Neuronal stem cell (in vitro differentiated cells): ENCODE data around the gene DUS2.

Experiments
- DNase-seq: peaks from one replicate; pipeline ENCODE4 v3.0.0-alpha.2; 2013; ENCODE audit warnings: low spot score
- H2AFZ ChIP-seq: one replicate; pipeline ENCODE4 v1.6.1; 2013; ENCODE audit warnings: mild to moderate bottlenecking, low read length, inconsistent platforms
- H2AK5ac ChIP-seq: 2 replicates; pipeline ENCODE4 v1.6.1; 2013; ENCODE audit warnings: low read depth, mild to moderate bottlenecking, inconsistent platforms, low read length, moderate library complexity, mixed read lengths
- H2BK120ac ChIP-seq: 2 replicates; pipeline ENCODE4 v1.6.1; 2013; ENCODE audit warnings: low read depth, mild to moderate bottlenecking, inconsistent platforms, low read length, moderate library complexity, mixed read lengths
- H2BK12ac ChIP-seq: one replicate; pipeline ENCODE4 v1.6.1; 2013; ENCODE audit warnings: low read length, inconsistent platforms
- H2BK15ac ChIP-seq: 2 replicates; pipeline ENCODE4 v1.6.1; 2013; ENCODE audit warnings: mild to moderate bottlenecking, low read length, inconsistent platforms, mixed read lengths
- H2BK5ac ChIP-seq: one replicate; pipeline ENCODE4 v1.6.1; 2013; ENCODE audit warnings: inconsistent platforms, mild to moderate bottlenecking, low read length, moderate library complexity
- H3K14ac ChIP-seq: one replicate; pipeline ENCODE4 v1.6.1; 2013; ENCODE audit warnings: low read length, inconsistent platforms
- H3K18ac ChIP-seq: 2 replicates; pipeline ENCODE4 v1.6.1; 2013; ENCODE audit warnings: low read length, inconsistent platforms
- H3K23ac ChIP-seq: 2 replicates; pipeline ENCODE4 v1.6.1; 2013; ENCODE audit warnings: low read depth, mild to moderate bottlenecking, mixed read lengths, low read length, inconsistent platforms; ENCODE audit not compliant: poor library complexity
- H3K27ac ChIP-seq: replicated peaks from 3 replicates; pipeline ENCODE4 v1.5.1; 2013; ENCODE audit warnings: low read length, inconsistent platforms
- H3K27me3 ChIP-seq, 3 experiments: 2 replicates each; pipeline ENCODE4 v1.6.1; 2013; ENCODE audit warnings: low read length in 3 of 3, mild to moderate bottlenecking in 2 of 3, inconsistent platforms in 1 of 3, low read depth in 1 of 3, mixed read lengths in 1 of 3, moderate library complexity in 1 of 3; ENCODE audit not compliant: control insufficient read depth in 3 of 3, insufficient read depth in 3 of 3
- H3K36me3 ChIP-seq, 2 donors: replicated peaks in 1 of 2; 2 replicates each; pipeline ENCODE4 v1.6.1; 2013; ENCODE audit warnings: low read length in 2 of 2; ENCODE audit not compliant: control insufficient read depth in 2 of 2, insufficient read depth in 2 of 2
- H3K4ac ChIP-seq: 2 replicates; pipeline ENCODE4 v1.6.1; 2013; ENCODE audit warnings: inconsistent platforms, mild to moderate bottlenecking, low read length, moderate library complexity
- H3K4me1 ChIP-seq, 2 donors: 1 replicate in 1 of 2; 2 replicates in 1 of 2; pipeline ENCODE4 v1.6.1; 2013; ENCODE audit warnings: low read length in 2 of 2, low read depth in 1 of 2; ENCODE audit not compliant: control insufficient read depth in 2 of 2, insufficient read depth in 1 of 2
- H3K4me2 ChIP-seq: one replicate; pipeline ENCODE4 v1.6.1; 2013; ENCODE audit warnings: mild to moderate bottlenecking, low read length, inconsistent platforms; ENCODE audit not compliant: insufficient read depth, poor library complexity, severe bottlenecking
- H3K4me3 ChIP-seq, 2 donors: 2 replicates each; pipeline ENCODE4 v1.5.1; 2013; ENCODE audit warnings: low read length in 2 of 2, mild to moderate bottlenecking in 2 of 2, inconsistent platforms in 1 of 2, moderate library complexity in 1 of 2
- H3K79me1 ChIP-seq: one replicate; pipeline ENCODE4 v1.6.1; 2013; ENCODE audit warnings: low read depth, mild to moderate bottlenecking, inconsistent platforms, low read length, moderate library complexity
- H3K9ac ChIP-seq: one replicate; pipeline ENCODE4 v1.6.1; 2013; ENCODE audit warnings: mild to moderate bottlenecking, low read depth, low read length, inconsistent platforms; ENCODE audit not compliant: poor library complexity
- H3K9me3 ChIP-seq, 2 donors: replicated peaks in 1 of 2; 2 replicates each; pipeline versions ENCODE3 to v1.6.1; 2013; ENCODE audit warnings: low read length in 2 of 2, mild to moderate bottlenecking in 2 of 2, inconsistent platforms in 1 of 2, low read depth in 1 of 2, mixed read lengths in 1 of 2, moderate library complexity in 1 of 2; ENCODE audit not compliant: control insufficient read depth in 2 of 2, insufficient read depth in 1 of 2
- H4K8ac ChIP-seq: one replicate; pipeline ENCODE4 v1.6.1; 2013; ENCODE audit warnings: low read depth, mild to moderate bottlenecking, inconsistent platforms, low read length, moderate library complexity
- H4K91ac ChIP-seq: one replicate; pipeline ENCODE4 v1.6.1; 2013; ENCODE audit warnings: low read length, low read depth, mild to moderate bottlenecking, inconsistent platforms; ENCODE audit not compliant: poor library complexity
- WGBS, 2 donors: extraction: QIAGEN DNeasy Blood & Tissue Kit; methylation state at CpG; one replicate each; pipeline ENCODE4 v1.1.7; 2013; ENCODE audit warnings: missing lambda C conversion rate in 2 of 2, mixed read lengths in 1 of 2; ENCODE audit not compliant: insufficient read length in 2 of 2, insufficient replicate concordance in 1 of 2; ENCODE audit errors: extremely low coverage in 2 of 2; 5-methylcytosine and 5-hydroxymethylcytosine counted together

DUS2 gene

DNA sequence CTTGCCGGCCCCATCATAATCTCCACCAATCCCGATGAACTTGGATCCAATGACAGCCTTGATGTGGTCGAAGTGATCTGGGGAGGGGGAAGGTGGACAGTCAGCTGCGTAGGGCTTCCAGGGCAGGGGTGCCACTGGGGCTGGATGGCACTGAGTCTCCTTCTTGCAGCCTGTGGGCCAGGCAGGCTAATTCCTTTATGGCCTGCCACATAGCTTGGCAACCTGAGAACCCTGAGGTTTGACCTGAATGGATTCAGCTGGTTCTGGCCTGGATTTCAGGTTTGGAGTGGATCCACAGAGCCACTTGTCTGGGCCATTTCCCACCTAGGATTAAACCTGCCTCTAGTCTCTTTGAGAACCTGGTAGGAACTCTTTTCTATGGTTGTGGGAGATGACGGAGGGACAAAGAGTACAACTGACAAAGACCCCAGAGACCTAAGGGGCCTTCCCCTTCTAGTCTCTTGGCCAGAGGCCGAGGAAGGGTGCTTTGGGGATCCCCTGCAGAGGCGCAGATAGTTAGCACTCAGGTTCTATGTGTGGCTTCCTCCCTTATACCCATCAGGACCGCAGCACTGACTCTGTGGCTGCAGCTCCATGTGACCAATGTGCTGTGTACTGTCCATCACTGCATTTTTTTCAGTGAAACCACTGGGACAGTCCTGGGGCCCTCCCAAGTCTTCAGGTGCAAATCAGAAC lies 33.6 kb upstream of the DUS2 start:
- peaks cover 3 to 4% of the 10 kb centered on the region in 2 donors for H3K4me1 ChIP-seq
- no peak overlapping the region for H2BK5ac ChIP-seq
- H3K27ac ChIP-seq, result no peak overlapping the region
- no peak overlapping the region for H2BK12ac ChIP-seq
- H3K79me1 ChIP-seq, result peaks cover 2% of the 10 kb centered on the region
- H2AK5ac ChIP-seq, result no peak overlapping the region
- no peak overlapping the region for H2AFZ ChIP-seq
- no peak overlapping the region for H3K4ac ChIP-seq
- H3K18ac ChIP-seq, result no peak overlapping the region
- peak overlapping the region; percentile 78 for H3K14ac ChIP-seq
- no peak overlapping the region for H3K4me2 ChIP-seq
- peaks cover 0 to 36% (median 7%) of the 10 kb centered on the region in 3 experiments for H3K27me3 ChIP-seq
- peaks cover 0 to 5% of the 10 kb centered on the region in 2 donors for H3K9me3 ChIP-seq
- no peaks in the 10 kb centered on the region for H3K36me3 ChIP-seq
- WGBS, 2 donors, result no CpG with 5 or more reads among the region's 8 CpGs
- no peak overlapping the region for H4K8ac ChIP-seq
- H3K9ac ChIP-seq, result peak overlapping the region; percentile 47
- no peak overlapping the region for H3K23ac ChIP-seq
- no peak overlapping the region for H2BK120ac ChIP-seq
- peak overlapping the region in 1 of 2 donors; percentile 39 for H3K4me3 ChIP-seq
- DNase-seq, result no peak
- H4K91ac ChIP-seq, result no peak overlapping the region
- H2BK15ac ChIP-seq, result no peak overlapping the region

DNA sequence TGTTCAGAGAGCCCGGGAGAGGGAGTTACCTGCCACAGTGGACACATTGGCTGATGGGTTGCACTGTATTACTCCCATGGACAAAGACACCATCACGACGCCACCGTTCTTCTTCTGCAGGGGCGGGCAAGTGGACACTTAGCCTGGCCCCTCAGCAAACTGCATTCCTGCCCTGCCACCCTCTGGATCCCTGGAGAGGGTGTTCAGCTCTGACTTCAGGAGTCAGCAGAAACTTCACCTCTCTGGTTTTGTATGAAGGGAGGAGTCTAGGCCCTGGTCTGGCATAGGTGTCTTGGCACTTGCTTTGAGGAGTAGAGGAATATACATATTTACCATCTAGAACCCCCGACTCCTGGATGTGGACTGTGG lies 33.1 kb upstream of the DUS2 start:
- DNase-seq, result no peak
- peaks cover 0 to 36% (median 7%) of the 10 kb centered on the region in 3 experiments for H3K27me3 ChIP-seq
- H3K14ac ChIP-seq, result no peak overlapping the region
- no peak overlapping the region for H3K18ac ChIP-seq
- H3K4me3 ChIP-seq, result no peak overlapping the region
- no peak overlapping the region for H2BK15ac ChIP-seq
- no peak overlapping the region for H2BK120ac ChIP-seq
- peaks cover 0 to 5% of the 10 kb centered on the region in 2 donors for H3K9me3 ChIP-seq
- no peak overlapping the region for H2AFZ ChIP-seq
- H3K79me1 ChIP-seq, result peaks cover 2% of the 10 kb centered on the region
- H3K36me3 ChIP-seq, result no peaks in the 10 kb centered on the region
- H2BK12ac ChIP-seq, result no peak overlapping the region
- no peak overlapping the region for H3K4me2 ChIP-seq
- H3K4ac ChIP-seq, result no peak overlapping the region
- H3K4me1 ChIP-seq, result peaks cover 1 to 3% of the 10 kb centered on the region in 2 donors
- H3K27ac ChIP-seq, result no peak overlapping the region
- H4K91ac ChIP-seq, result no peak overlapping the region
- peak overlapping the region; percentile 63 for H2AK5ac ChIP-seq
- no peak overlapping the region for H3K9ac ChIP-seq
- no peak overlapping the region for H2BK5ac ChIP-seq
- H4K8ac ChIP-seq, result no peak overlapping the region
- no peak overlapping the region for H3K23ac ChIP-seq
- WGBS, 2 donors, result no CpG with 5 or more reads among the region's 6 CpGs

DNA sequence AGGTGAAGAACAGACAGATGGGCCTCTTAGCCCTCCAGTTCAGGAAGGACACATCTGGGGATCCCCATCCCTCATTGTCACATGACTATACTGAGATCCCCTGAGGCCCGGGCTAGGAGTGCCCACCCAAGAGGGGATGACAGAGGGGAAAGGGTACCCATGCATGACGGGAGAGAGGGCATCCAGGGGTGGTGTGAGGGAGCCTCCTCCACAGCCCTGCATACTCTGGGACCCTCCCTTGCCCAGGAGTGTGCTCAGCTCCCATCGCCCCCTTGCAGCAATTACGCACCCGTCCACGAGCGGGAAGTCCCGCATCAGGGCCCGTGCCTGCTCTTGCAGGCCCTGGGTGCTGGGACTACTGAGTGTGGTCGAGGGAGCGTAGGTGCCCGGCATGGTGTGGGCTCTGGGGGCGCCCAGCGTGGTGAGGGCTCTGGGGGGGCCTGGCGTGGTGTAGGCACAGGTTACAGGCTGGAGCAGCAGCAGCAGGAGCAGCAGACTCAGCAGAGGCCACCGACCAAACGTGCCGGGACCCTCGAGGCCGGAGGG lies 30.4 kb upstream of the DUS2 start:
- no peak overlapping the region for H3K4me3 ChIP-seq
- peak overlapping the region; percentile 97 for H2BK15ac ChIP-seq
- H2AFZ ChIP-seq, result peak overlapping the region; percentile 98
- H3K4me1 ChIP-seq, result peaks cover 0 to 3% of the 10 kb centered on the region in 2 donors
- no peaks in the 10 kb centered on the region for H3K36me3 ChIP-seq
- peak overlapping the region; percentile 92 for H3K18ac ChIP-seq
- peak overlapping the region; percentile 76 for H3K4ac ChIP-seq
- H2BK12ac ChIP-seq, result peak overlapping the region; percentile 84
- peaks cover 0 to 36% (median 7%) of the 10 kb centered on the region in 3 experiments for H3K27me3 ChIP-seq
- H3K27ac ChIP-seq, result no peak overlapping the region
- peak overlapping the region; percentile 82 for H3K14ac ChIP-seq
- peaks cover 2% of the 10 kb centered on the region for H3K79me1 ChIP-seq
- peak overlapping the region; percentile 77 for H3K9ac ChIP-seq
- peaks cover 0 to 5% of the 10 kb centered on the region in 2 donors for H3K9me3 ChIP-seq
- DNase-seq, result no peak
- H3K4me2 ChIP-seq, result peak overlapping the region; percentile 40
- peak overlapping the region; percentile 91 for H3K23ac ChIP-seq
- H2AK5ac ChIP-seq, result peak overlapping the region; percentile 95
- peak overlapping the region; percentile 97 for H2BK120ac ChIP-seq
- peak overlapping the region; percentile 100 for H4K8ac ChIP-seq
- H4K91ac ChIP-seq, result peak overlapping the region; percentile 72
- H2BK5ac ChIP-seq, result no peak overlapping the region
- no CpG with 5 or more reads among the region's 20 CpGs for WGBS, 2 donors
